Eye (tissue), 1 donor: ENCODE measurements around the gene PROZ.

Experiments used
- DNase-seq: peaks from one replicate; pipeline ENCODE4 v3.0.0-alpha.2; 2015

Gene PROZ

GRCh38 chr13:113142876-113143275, 15.6 kb upstream of the PROZ start:
- peak; percentile 46 for DNase-seq

GRCh38 chr13:113143466-113144254, 14.8 kb upstream of the PROZ start:
- DNase-seq, result no peak

DNA sequence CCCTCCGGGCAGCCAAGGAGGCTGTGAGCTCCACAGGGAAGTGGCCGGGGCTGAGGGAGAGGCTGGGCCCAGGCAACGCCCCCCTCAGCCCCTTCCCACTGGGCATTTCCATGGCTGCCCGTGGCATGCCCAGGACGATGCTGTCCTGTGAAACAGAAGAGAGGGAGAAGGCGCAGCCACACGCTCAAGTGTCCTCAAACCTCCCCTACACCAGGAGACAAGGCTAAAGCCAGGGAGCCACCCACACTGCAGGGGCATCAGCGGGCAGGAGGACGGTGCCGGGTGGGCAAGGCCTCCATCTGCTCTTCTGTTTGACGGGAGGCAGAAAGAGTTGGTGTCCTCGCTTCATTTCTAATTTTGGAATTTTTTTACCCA, 14.2 kb upstream of the PROZ start:
- DNase-seq, result no peak

DNA sequence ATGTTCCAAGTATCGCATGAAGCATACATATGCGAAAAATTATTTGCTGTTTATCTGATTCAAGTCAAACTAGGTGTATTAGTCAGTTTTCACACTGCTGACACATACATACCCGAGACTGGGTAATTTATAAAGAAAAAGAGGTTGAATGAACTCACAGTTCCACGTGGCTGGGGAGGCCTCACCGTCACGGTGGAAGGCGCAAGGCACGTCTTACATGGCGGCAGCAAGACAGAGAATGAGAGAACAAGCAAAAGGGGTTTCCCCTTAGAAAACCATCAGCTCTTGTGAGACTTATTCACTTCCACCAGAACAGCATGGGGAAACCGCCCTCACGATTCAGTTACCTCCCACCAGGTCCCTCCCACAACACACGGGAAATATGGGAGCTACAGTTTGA, 13.0 kb upstream of the PROZ start:
- DNase-seq, result no peak

- DNase-seq, result no peak
Observed at GRCh38 chr13:113145911-113146598, 12.4 kb upstream of the PROZ start.

GRCh38 chr13:113146750-113147149, 11.7 kb upstream of the PROZ start:
- no peak for DNase-seq

DNA sequence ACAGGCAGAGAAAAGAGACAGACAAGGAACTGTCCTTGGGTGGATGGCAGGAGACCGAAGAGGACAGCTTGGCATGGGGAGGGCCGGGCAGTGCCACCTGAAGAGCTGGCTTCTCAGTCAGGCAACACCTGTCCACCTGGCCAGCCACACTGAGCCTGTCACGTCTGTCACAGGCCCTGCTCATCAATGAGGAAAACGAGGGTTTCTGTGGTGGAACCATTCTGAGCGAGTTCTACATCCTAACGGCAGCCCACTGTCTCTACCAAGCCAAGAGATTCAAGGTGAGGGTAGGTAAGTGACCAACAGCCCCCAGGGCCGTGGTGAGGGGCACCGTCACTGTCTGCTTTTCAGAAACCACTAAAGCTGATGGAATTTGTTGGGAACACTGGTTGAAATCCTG, 11.2 kb upstream of the PROZ start:
- no peak for DNase-seq

DNA sequence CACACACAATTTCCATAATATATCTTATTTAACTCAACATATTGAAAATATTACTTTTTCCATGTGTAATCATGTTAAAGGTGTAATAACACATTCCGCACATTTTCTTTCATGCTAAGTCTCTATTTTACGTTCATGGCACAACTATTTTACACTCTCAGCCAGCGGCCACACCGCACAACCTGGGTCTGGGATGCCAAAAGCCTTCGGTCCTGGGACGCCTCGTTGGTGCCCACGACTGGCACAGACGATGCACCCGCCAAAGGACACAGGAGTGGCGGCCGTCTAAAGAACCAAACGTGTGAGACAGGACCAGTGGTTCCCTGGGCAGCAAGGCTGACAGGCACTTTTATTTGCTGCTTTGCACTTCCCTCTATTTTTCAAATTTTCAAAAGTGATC, 10.0 kb upstream of the PROZ start:
- DNase-seq, result no peak

DNA sequence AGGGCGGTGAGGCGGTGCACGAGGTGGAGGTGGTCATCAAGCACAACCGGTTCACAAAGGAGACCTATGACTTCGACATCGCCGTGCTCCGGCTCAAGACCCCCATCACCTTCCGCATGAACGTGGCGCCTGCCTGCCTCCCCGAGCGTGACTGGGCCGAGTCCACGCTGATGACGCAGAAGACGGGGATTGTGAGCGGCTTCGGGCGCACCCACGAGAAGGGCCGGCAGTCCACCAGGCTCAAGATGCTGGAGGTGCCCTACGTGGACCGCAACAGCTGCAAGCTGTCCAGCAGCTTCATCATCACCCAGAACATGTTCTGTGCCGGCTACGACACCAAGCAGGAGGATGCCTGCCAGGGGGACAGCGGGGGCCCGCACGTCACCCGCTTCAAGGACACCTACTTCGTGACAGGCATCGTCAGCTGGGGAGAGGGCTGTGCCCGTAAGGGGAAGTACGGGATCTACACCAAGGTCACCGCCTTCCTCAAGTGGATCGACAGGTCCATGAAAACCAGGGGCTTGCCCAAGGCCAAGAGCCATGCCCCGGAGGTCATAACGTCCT, 9.4 kb upstream of the PROZ start:
- no peak for DNase-seq

- no peak for DNase-seq
Observed at GRCh38 chr13:113149711-113150549, 8.5 kb upstream of the PROZ start.

DNA sequence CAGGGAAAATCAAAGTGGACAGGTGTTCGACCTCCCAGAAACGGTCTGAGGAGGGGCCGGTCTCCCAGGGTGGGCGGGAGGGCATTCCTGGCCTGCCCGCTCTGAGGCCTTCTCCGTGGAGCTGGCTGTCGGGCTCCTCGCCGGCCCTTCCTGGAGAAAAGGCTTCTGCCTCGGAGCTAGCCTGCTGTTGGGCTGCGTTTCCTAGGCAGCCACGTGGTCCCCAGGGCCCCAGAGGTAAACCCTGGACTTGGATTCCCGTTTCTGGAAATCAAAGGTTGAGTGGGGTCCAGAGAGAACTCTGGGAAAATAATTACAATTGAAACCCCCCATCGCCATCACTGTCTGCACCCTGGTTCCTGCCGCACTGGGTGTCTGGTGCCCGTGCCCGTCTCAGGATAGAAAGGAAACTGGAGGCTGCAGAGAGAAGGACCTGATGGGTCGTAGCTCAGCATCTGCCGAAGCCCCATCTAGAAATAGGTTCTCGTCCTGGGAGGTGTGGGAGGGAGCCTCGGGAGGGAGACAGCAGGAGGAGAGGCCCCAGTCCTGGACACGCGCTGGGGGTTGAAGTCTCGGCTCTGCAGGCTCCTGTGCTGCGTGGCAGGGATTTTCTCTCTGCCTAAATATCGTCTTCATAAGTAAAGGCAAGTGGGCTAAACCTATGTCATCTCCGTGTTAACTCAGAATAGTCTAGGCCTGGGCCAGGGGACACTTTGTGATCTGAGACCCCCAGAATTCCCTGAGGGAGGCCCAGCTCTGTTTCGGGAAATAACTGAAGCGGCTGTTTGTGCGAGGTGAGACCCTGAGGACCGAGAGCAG, 7.7 kb upstream of the PROZ start:
- no peak for DNase-seq

DNA sequence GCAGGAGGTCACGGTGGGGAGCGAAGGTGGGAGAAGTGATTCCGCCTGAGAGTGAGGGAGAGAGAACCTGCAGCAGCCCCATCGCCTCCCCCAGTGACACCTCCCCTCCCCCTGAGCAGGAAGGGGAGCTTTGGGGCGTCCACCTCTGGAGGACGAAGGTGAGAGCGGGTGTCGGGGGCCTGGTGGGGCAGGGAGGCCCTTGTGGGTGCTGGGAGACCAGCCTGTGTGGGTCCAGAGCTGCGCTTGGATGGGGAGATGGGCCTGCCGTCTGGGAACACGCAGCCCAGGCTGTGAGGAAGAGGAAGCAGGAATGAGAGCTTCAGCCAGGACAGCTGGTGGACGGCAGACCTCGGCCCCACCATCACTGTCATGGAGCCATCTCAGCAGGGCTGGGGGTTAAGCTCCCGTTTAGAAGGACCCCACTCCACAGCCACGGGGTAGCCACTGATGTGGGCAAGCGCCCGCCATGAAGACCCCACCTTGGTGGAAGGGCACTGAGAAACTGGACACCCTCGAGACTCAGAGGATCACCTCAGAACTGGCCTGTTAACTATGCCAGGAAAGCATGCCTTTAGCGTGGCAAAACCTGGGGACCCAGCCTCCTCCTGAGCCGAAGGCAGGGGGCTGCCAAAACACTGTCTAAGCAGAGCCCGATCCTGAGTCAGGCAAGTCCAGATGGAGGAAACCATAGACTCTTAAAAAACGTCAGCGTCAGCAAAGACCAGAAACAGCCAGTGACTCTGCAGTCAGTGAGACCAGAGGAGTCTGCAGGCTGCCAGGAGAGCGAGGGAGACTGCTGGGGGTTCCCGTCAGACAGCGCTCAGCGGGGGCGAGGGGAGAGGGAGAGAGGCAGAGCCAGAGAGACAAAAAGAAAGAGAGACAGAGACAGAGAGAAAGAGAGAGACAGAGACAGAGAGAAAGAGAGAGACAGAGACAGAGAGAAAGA, 6.4 kb upstream of the PROZ start:
- DNase-seq, result no peak

DNA sequence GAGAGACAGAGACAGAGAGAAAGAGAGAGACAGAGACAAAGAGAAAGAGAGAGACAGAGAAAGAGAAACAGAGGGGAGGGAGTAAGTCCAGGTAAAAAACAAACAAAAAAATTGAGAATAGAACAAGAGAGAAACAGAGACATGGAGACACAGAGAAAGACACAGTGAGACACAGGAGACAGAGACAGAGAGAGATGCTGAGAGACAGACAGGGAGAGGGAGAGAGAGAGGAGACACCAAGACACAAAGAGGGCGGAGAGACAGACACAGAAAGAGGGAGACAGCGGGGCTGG, 5.8 kb upstream of the PROZ start:
- DNase-seq, result no peak

GRCh38 chr13:113152984-113153809, 5.3 kb upstream of the PROZ start:
- DNase-seq, result peak; percentile 45

GRCh38 chr13:113153810-113154748, 4.4 kb upstream of the PROZ start:
- DNase-seq, result peak; percentile 87

- DNase-seq, result no peak
Observed at GRCh38 chr13:113155201-113155600, 3.2 kb upstream of the PROZ start.

DNA sequence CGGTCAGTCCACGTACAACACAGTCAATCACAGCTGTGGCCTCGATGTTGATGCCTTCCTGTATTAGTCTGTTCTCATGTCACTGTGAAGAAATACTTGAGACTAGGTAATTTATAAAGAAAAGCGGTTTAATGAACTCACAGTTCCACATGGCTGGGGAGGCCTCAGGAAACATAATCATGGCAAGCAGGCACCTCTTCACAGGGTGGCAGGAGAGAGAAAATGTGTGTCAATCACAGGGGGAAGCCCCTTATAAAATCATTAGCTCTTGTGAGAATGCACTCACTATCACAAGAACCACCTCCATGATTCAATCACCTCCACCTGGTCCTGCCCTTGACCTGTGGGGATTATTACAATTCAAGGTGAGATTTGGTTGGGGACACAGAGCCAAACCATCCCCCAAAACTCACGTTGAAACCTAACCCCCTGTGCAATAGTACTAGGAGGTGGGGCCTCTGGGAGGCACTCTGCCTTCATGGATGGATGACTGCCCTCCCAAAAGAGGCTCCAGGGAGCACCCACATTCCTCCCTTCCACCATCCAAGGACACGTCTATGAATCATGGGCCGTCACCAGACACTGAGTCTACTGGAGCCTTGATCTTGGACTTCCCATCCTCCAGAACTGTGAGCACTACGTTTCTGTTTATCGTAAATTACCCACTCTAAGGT, 2.3 kb upstream of the PROZ start:
- no peak for DNase-seq

DNA sequence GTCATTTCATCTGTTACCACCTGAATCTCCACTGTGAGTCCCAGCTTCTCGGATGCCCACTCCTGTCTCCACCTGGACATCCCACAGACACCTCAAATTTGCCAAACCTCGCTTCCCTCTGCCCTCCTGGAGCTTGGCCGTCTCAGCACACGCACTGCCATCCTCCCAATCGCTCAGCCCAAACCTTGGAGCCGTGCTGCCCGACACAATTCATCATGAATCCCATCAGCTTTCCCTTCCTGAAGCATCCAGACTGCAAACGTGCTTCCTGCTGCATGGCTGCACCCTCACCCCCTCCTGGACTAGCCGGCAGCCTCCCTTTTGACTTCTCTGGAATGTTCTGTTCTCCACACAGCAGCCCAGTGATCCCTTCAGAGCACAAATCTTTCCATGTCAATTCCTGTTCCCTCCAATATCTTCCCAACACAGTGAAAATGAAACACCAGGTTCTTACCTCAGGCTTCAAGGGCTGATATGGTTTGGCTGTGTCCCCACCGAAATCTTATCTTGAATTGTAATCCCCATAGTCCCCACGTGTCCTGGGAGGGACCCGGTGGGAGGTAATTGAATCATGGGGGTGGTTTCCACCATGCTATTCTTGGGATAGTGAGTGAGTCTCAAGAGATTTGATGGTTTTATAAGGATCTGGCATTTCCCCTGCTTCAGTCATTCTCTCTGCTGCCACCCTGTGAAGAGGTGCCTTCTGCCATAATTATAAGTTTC, 1.1 kb upstream of the PROZ start:
- no peak for DNase-seq
